Caco-2 (cell line): ENCODE results near the gene CADPS2. TPM values are rescaled to one million over a fixed set of nuclear protein-coding genes. Genes with fewer than 3 reads are reported as not detected.

Experiments
- BruUV-seq: library from RNA; stranded (reverse); fragments of 400-500 nt; replicated peaks from 2 replicates; lab custom pipeline; 2021; lab: Mats Ljungman, UMichigan
- CTCF ChIA-PET: fragments of 300-600 bp; sonication (Branson Sonifier 250); formaldehyde crosslinking; loops from one replicate; lab custom pipeline; 2022; ENCODE audit warnings: antibody characterized with exemption; lab: Charles Lee
- POLR2A ChIA-PET: fragments of 300-600 bp; sonication (Branson Sonifier 250); formaldehyde crosslinking; loops from one replicate; lab custom pipeline; 2022; ENCODE audit warnings: antibody characterized with exemption; lab: Charles Lee
- DNase-seq, 2 experiments: peaks; one replicate each; pipeline versions ENCODE4 v3.0.0 to v3.0.0-alpha.2; 2020 to 2022
- H3K27me3 ChIP-seq: replicated peaks from 2 replicates; pipeline ENCODE4 v1.6.0; 2011; ENCODE audit warnings: low read length; ENCODE audit not compliant: control insufficient read depth, insufficient read depth
- H3K36me3 ChIP-seq: 2 replicates; pipeline ENCODE4 v1.5.1; 2011; ENCODE audit warnings: low read length; ENCODE audit not compliant: control insufficient read depth, insufficient read depth
- H3K4me1 ChIP-seq: fragments of 250-450 bp; sonication (Bioruptor Pico); 2 replicates; pipeline ENCODE4 v1.5.1; 2020; ENCODE audit warnings: mild to moderate bottlenecking
- H3K4me3 ChIP-seq: 2 replicates; pipeline ENCODE4 v1.5.1; 2011; ENCODE audit warnings: low read depth, mild to moderate bottlenecking, control low read depth, low read length
- H3K9me3 ChIP-seq: fragments of 250-450 bp; sonication (Bioruptor Pico); 2 replicates; pipeline ENCODE4 v1.5.1; 2020; ENCODE audit warnings: mild to moderate bottlenecking, moderate library complexity
- H3K27ac Mint-ChIP-seq: one replicate; pipeline ENCODE4 v1.8.0; 2022; ENCODE audit warnings: mixed read lengths; ENCODE audit not compliant: unreplicated experiment
- H3K27me3 Mint-ChIP-seq: one replicate; pipeline ENCODE4 v1.8.0; 2022; ENCODE audit warnings: mixed read lengths; ENCODE audit not compliant: insufficient read depth, unreplicated experiment
- H3K36me3 Mint-ChIP-seq: one replicate; pipeline ENCODE4 v1.8.0; 2022; ENCODE audit warnings: mild to moderate bottlenecking, mixed read lengths; ENCODE audit not compliant: insufficient read depth, unreplicated experiment
- H3K4me1 Mint-ChIP-seq: one replicate; pipeline ENCODE4 v1.8.0; 2022; ENCODE audit warnings: low read depth, mixed read lengths; ENCODE audit not compliant: unreplicated experiment
- H3K4me3 Mint-ChIP-seq: one replicate; pipeline ENCODE4 v1.8.0; 2022; ENCODE audit warnings: mild to moderate bottlenecking, moderate library complexity, mixed read lengths; ENCODE audit not compliant: unreplicated experiment
- H3K9me3 Mint-ChIP-seq: one replicate; pipeline ENCODE4 v1.8.0; 2022; ENCODE audit warnings: mixed read lengths; ENCODE audit not compliant: unreplicated experiment
- CTCF ChIP-seq, 2 experiments: fragments of 200-600 bp in 1 of 2; IDR thresholded peaks; 1 replicate in 1 of 2; 2 replicates in 1 of 2; pipeline versions ENCODE4 v1.5.1 to v1.8.0; 2011 to 2022; ENCODE audit warnings: antibody characterized with exemption in 1 of 2, control low read depth in 1 of 2, inconsistent platforms in 1 of 2, low read depth in 1 of 2, low read length in 1 of 2, mild to moderate bottlenecking in 1 of 2, moderate library complexity in 1 of 2; ENCODE audit not compliant: insufficient read depth in 1 of 2, severe bottlenecking in 1 of 2, unreplicated experiment in 1 of 2
- intact Hi-C: fragments of 100-400 bp; cut with micrococcal nuclease; formaldehyde crosslinking; loops from one replicate; pipeline ENCODE4 v1.10.0; 2022; ENCODE audit not compliant: unreplicated experiment
- total RNA-seq: library from RNA; stranded (reverse); gene quantifications from 2 replicates; pipeline ENCODE4 v1.2.3, GENCODE V29; 2022

Gene CADPS2
- total RNA-seq, 1 experiment from 2014 or later: 2.7 TPM

- no peak for TF ChIP-seq CTCF (IDR thresholded peaks at IDR 0.05; ENCODE audit: insufficient read depth in 1 of 2, low read depth in 1 of 2, low read length in 1 of 2, severe bottlenecking in 1 of 2, unreplicated experiment in 1 of 2)
- Mint-ChIP-seq H3K9me3 (no peaks in the 10 kb centered on the region), H3K27ac (no peak overlapping the region), H3K27me3 (no peaks in the 10 kb centered on the region), H3K4me3 (no peak overlapping the region), H3K4me1 (no peaks in the 10 kb centered on the region), H3K36me3 (no peaks in the 10 kb centered on the region)
- BruUV-seq: no TSS peak
- DNase-seq: no peak
- intact Hi-C loops: no loop called here
- Histone ChIP-seq H3K4me3 (no peak overlapping the region), H3K27me3 (no peaks in the 10 kb centered on the region), H3K9me3 (no peaks in the 10 kb centered on the region), H3K4me1 (no peaks in the 10 kb centered on the region), H3K36me3 (no peaks in the 10 kb centered on the region)
- POLR2A ChIA-PET: no interaction called here
- CTCF ChIA-PET: no interaction called here
These were observed 542.0 kb downstream of the CADPS2 start for GRCh38 chr7:122344303-122344620.

GRCh38 chr7:122343601-122344302, 542.5 kb downstream of the CADPS2 start:
- no peaks in the 10 kb centered on the region for H3K9me3 ChIP-seq
- Mint-ChIP-seq H3K9me3 (no peaks in the 10 kb centered on the region), H3K36me3 (no peaks in the 10 kb centered on the region), H3K4me3 (no peak overlapping the region), H3K27ac (no peak overlapping the region), H3K4me1 (no peaks in the 10 kb centered on the region), H3K27me3 (no peaks in the 10 kb centered on the region)
- CTCF ChIA-PET: no interaction called here
- DNase-seq: no peak
- no peak overlapping the region for H3K4me3 ChIP-seq
- POLR2A ChIA-PET: no interaction called here
- no peaks in the 10 kb centered on the region for H3K4me1 ChIP-seq
- BruUV-seq: no TSS peak
- H3K36me3 ChIP-seq: no peaks in the 10 kb centered on the region
- no peak for TF ChIP-seq CTCF (IDR thresholded peaks at IDR 0.05; ENCODE audit: insufficient read depth in 1 of 2, low read depth in 1 of 2, low read length in 1 of 2, severe bottlenecking in 1 of 2, unreplicated experiment in 1 of 2)
- H3K27me3 ChIP-seq: no peaks in the 10 kb centered on the region
- intact Hi-C loops: no loop called here

GRCh38 chr7:122340427-122340826, 545.8 kb downstream of the CADPS2 start:
- Histone ChIP-seq H3K4me1 (no peaks in the 10 kb centered on the region), H3K36me3 (no peaks in the 10 kb centered on the region), H3K27me3 (no peaks in the 10 kb centered on the region), H3K4me3 (no peak overlapping the region), H3K9me3 (no peaks in the 10 kb centered on the region)
- ChIA-PET POLR2A (no interaction called here), CTCF (no interaction called here)
- Mint-ChIP-seq H3K27ac (no peak overlapping the region), H3K27me3 (no peaks in the 10 kb centered on the region), H3K4me3 (no peak overlapping the region), H3K4me1 (no peaks in the 10 kb centered on the region), H3K36me3 (no peaks in the 10 kb centered on the region), H3K9me3 (no peaks in the 10 kb centered on the region)
- no peak for TF ChIP-seq CTCF (IDR thresholded peaks at IDR 0.05; ENCODE audit: insufficient read depth in 1 of 2, low read depth in 1 of 2, low read length in 1 of 2, severe bottlenecking in 1 of 2, unreplicated experiment in 1 of 2)
- no TSS peak for BruUV-seq
- intact Hi-C loops: no loop called here
- DNase-seq: no peak
